Measurements from ENCODE around the gene RAB37.

RAB37 gene

GRCh38 chr17:74732042-74732867 lies 4.8 kb upstream of the RAB37 start:
- DNase-seq (ENCODE audit: low read depth): no peak
- no peak overlapping the region for H3K4me3 ChIP-seq (ENCODE audit: low read length)
- TF ChIP-seq CTCF (conservative IDR thresholded peaks at IDR 0.05; ENCODE audit: low read depth, low read length): no peak

- DNase-seq (ENCODE audit: low read depth): no peak
- TF ChIP-seq CTCF (conservative IDR thresholded peaks at IDR 0.05; ENCODE audit: low read depth, low read length): no peak
Observed at GRCh38 chr17:74733365-74734122, 3.5 kb upstream of the RAB37 start.

GRCh38 chr17:74734256-74734655 lies 2.8 kb upstream of the RAB37 start:
- TF ChIP-seq CTCF (conservative IDR thresholded peaks at IDR 0.05; ENCODE audit: low read depth, low read length): no peak
- no peak overlapping the region for H3K4me3 ChIP-seq (ENCODE audit: low read length)
- no peak for DNase-seq (ENCODE audit: low read depth)

More at GRCh38 chr17:74733365-74734122, 3.5 kb upstream of the RAB37 start:
- no peak overlapping the region for H3K4me3 ChIP-seq (ENCODE audit: low read length)

- H3K4me3 ChIP-seq (ENCODE audit: low read length): no peak overlapping the region
- TF ChIP-seq CTCF (conservative IDR thresholded peaks at IDR 0.05; ENCODE audit: low read depth, low read length): peak; percentile 61
- DNase-seq (ENCODE audit: low read depth): no peak
Observed at GRCh38 chr17:74737299-74738050, 419 bp downstream of the RAB37 start.

- DNase-seq (ENCODE audit: low read depth): no peak
- no peak for TF ChIP-seq CTCF (conservative IDR thresholded peaks at IDR 0.05; ENCODE audit: low read depth, low read length)
- H3K4me3 ChIP-seq (ENCODE audit: low read length): no peak overlapping the region
Observed at GRCh38 chr17:74738051-74738996, 1.3 kb downstream of the RAB37 start.

GRCh38 chr17:74739227-74739831 lies 2.3 kb downstream of the RAB37 start:
- no peak for DNase-seq (ENCODE audit: low read depth)
- TF ChIP-seq CTCF (conservative IDR thresholded peaks at IDR 0.05; ENCODE audit: low read depth, low read length): no peak
- H3K4me3 ChIP-seq (ENCODE audit: low read length): no peak overlapping the region
